Effector memory CD4-positive, alpha-beta T cell (primary cell): ENCODE results near the gene ELFN1.

ENCODE experiments used
- DNase-seq, 3 donors: peaks; one replicate each; pipeline ENCODE4 v3.0.0-alpha.2; 2020
- H3K27ac ChIP-seq: 2 replicates; pipeline ENCODE4 v1.7.0; 2013; ENCODE audit warnings: mild to moderate bottlenecking, low read length, moderate library complexity; ENCODE audit not compliant: insufficient read depth, poor library complexity, severe bottlenecking
- H3K27me3 ChIP-seq: replicated peaks from 2 replicates; pipeline ENCODE4 v1.7.0; 2013; ENCODE audit warnings: mild to moderate bottlenecking, low read length; ENCODE audit not compliant: insufficient read depth, control insufficient read depth, poor library complexity, severe bottlenecking
- H3K36me3 ChIP-seq: 2 replicates; pipeline ENCODE4 v1.7.0; 2013; ENCODE audit warnings: mild to moderate bottlenecking, low read length, moderate library complexity; ENCODE audit not compliant: control insufficient read depth, insufficient read depth
- H3K4me1 ChIP-seq: 2 replicates; pipeline ENCODE4 v1.7.0; 2013; ENCODE audit warnings: low read length, mild to moderate bottlenecking; ENCODE audit not compliant: control insufficient read depth, insufficient read depth, poor library complexity, severe bottlenecking
- H3K4me3 ChIP-seq: 2 replicates; pipeline ENCODE4 v1.7.0; 2013; ENCODE audit warnings: low read length, low read depth, mild to moderate bottlenecking; ENCODE audit not compliant: insufficient read depth, poor library complexity, severe bottlenecking
- H3K9me3 ChIP-seq: 2 replicates; pipeline ENCODE4 v1.7.0; 2013; ENCODE audit warnings: mild to moderate bottlenecking, low read length, moderate library complexity; ENCODE audit not compliant: control insufficient read depth

ELFN1 gene

GRCh38 chr7:1694611-1695511 lies 24.8 kb downstream of the ELFN1 start:
- H3K9me3 ChIP-seq: no peaks in the 10 kb centered on the region
- peaks cover 3% of the 10 kb centered on the region for H3K4me1 ChIP-seq
- H3K27ac ChIP-seq: no peak overlapping the region
- no peaks in the 10 kb centered on the region for H3K27me3 ChIP-seq
- no peak overlapping the region for H3K4me3 ChIP-seq
- no peaks in the 10 kb centered on the region for H3K36me3 ChIP-seq
- no peak for DNase-seq

- Histone ChIP-seq H3K27ac (no peak overlapping the region), H3K27me3 (no peaks in the 10 kb centered on the region), H3K36me3 (no peaks in the 10 kb centered on the region), H3K4me1 (peaks cover 3% of the 10 kb centered on the region), H3K4me3 (no peak overlapping the region), H3K9me3 (no peaks in the 10 kb centered on the region)
- no peak for DNase-seq
Measured at GRCh38 chr7:1695800-1696454, 25.9 kb downstream of the ELFN1 start.

GRCh38 chr7:1696671-1697498 lies 26.8 kb downstream of the ELFN1 start:
- Histone ChIP-seq H3K9me3 (no peaks in the 10 kb centered on the region), H3K36me3 (no peaks in the 10 kb centered on the region), H3K4me3 (no peak overlapping the region), H3K4me1 (peaks cover 3% of the 10 kb centered on the region), H3K27ac (no peak overlapping the region), H3K27me3 (no peaks in the 10 kb centered on the region)
- no peak for DNase-seq

DNA sequence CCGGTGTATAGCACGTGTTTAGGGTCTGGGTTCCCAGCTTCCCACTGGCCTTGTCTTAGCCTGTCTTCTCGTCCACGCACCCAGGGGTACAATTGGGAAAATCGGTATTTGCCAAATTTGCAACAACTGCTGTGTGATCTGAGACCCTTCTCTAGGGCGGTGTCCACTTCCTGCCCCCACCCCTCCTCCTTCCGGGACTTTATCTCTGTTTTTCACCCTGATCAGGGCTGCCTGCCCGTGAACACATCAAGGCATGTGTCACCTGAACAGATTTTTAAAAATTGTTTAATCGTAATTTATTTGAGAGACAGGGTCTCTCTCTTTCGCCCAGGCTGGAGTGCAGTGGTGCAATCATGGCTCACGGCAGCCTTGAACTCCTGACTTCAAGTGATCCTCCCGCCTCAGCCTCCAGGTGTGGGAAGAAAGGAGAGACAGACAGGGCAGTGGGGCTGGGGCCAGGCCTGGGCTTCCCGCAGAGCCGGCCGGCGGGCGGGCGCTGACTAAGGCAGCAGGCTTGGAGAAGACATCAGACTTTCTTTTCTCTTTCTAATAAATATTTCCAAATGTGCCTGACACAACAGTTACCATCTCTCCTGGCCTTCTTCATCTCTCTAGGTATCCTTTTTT lies 27.5 kb downstream of the ELFN1 start:
- no peaks in the 10 kb centered on the region for H3K36me3 ChIP-seq
- peaks cover 3% of the 10 kb centered on the region for H3K4me1 ChIP-seq
- no peak overlapping the region for H3K27ac ChIP-seq
- no peaks in the 10 kb centered on the region for H3K9me3 ChIP-seq
- DNase-seq: no peak
- no peak overlapping the region for H3K4me3 ChIP-seq
- H3K27me3 ChIP-seq: no peaks in the 10 kb centered on the region

- Histone ChIP-seq H3K4me1 (peaks cover 3% of the 10 kb centered on the region), H3K4me3 (no peak overlapping the region), H3K27ac (no peak overlapping the region), H3K27me3 (no peaks in the 10 kb centered on the region), H3K9me3 (no peaks in the 10 kb centered on the region), H3K36me3 (no peaks in the 10 kb centered on the region)
- no peak for DNase-seq
Measured at GRCh38 chr7:1698201-1698600, 28.1 kb downstream of the ELFN1 start.

- H3K36me3 ChIP-seq: no peaks in the 10 kb centered on the region
- H3K9me3 ChIP-seq: no peaks in the 10 kb centered on the region
- DNase-seq: no peak
- peaks cover 3% of the 10 kb centered on the region for H3K4me1 ChIP-seq
- H3K4me3 ChIP-seq: no peak overlapping the region
- no peak overlapping the region for H3K27ac ChIP-seq
- peaks cover 3% of the 10 kb centered on the region for H3K27me3 ChIP-seq
Measured at GRCh38 chr7:1698951-1699350, 28.9 kb downstream of the ELFN1 start.

DNA sequence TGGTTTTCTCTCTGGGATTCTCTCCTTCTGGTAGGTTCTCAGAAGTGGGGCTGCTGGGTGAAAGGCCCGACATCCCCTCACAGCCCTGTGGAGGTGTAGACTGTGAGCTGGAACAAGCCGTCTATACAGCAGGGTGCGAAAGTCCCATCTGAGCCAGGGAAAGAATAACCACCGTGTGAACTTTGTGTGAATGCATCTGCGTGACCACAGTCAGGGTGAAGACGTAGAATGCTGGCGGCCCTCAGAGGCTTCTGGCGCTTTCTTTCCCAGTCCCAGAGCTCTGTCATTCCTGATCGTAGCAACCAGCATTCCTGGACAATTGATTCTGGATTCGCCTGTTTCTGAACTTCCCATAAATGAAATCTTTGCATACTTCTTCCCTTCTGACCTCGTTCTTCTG lies 30.0 kb downstream of the ELFN1 start:
- peaks cover 3% of the 10 kb centered on the region for H3K27me3 ChIP-seq
- no peaks in the 10 kb centered on the region for H3K36me3 ChIP-seq
- peaks cover 3% of the 10 kb centered on the region for H3K4me1 ChIP-seq
- no peak for DNase-seq
- H3K4me3 ChIP-seq: no peak overlapping the region
- no peak overlapping the region for H3K27ac ChIP-seq
- no peaks in the 10 kb centered on the region for H3K9me3 ChIP-seq

- Histone ChIP-seq H3K4me1 (peaks cover 3% of the 10 kb centered on the region), H3K27ac (no peak overlapping the region)
- no peak for DNase-seq
Measured at GRCh38 chr7:1700536-1701333, 30.7 kb downstream of the ELFN1 start.

GRCh38 chr7:1702652-1703051 lies 32.6 kb downstream of the ELFN1 start:
- Histone ChIP-seq H3K9me3 (no peaks in the 10 kb centered on the region), H3K4me1 (peaks cover 3% of the 10 kb centered on the region), H3K27me3 (peaks cover 3% of the 10 kb centered on the region), H3K27ac (no peak overlapping the region), H3K4me3 (no peak overlapping the region), H3K36me3 (no peaks in the 10 kb centered on the region)
- no peak for DNase-seq

More at GRCh38 chr7:1700536-1701333, 30.7 kb downstream of the ELFN1 start:
- Histone ChIP-seq H3K27me3 (peaks cover 3% of the 10 kb centered on the region), H3K9me3 (no peaks in the 10 kb centered on the region), H3K4me3 (no peak overlapping the region), H3K36me3 (no peaks in the 10 kb centered on the region)
